ENCODE measurements around the gene PLXNA4.

- TF ChIP-seq EZH2phosphoT487 (IDR thresholded peaks at IDR 0.05; ENCODE audit: low read depth): no peak
- no peak for TF ChIP-seq CTCF (IDR thresholded peaks at IDR 0.05; ENCODE audit: low read depth, low read length)
Measured at GRCh38 chr7:132576721-132577085, 433 bp upstream of the PLXNA4 start.
